Neural progenitor cell (in vitro differentiated cells): ENCODE data around the gene IL26. TPM values are rescaled to one million over a fixed set of nuclear protein-coding genes. Genes with fewer than 3 reads are reported as not detected.

Source experiments
- DNase-seq: peaks from one replicate; pipeline ENCODE4 v3.0.0-alpha.2; 2016; ENCODE audit warnings: low spot score
- H2AFZ ChIP-seq: fragments of 200-600 bp; sonication (generic); replicated peaks from 2 replicates; pipeline ENCODE4 v1.6.1; 2016; ENCODE audit warnings: antibody characterized with exemption
- H3F3A ChIP-seq: fragments of 200-600 bp; sonication (generic); 2 replicates; pipeline ENCODE4 v1.6.1; 2016; ENCODE audit warnings: antibody characterized with exemption, low read depth
- H3K27ac ChIP-seq: fragments of 200-600 bp; sonication (generic); 2 replicates; pipeline ENCODE4 v1.5.1; 2016; ENCODE audit warnings: mild to moderate bottlenecking
- H3K27me3 ChIP-seq: fragments of 200-600 bp; sonication (generic); 2 replicates; pipeline ENCODE4 v1.6.1; 2016; ENCODE audit warnings: mild to moderate bottlenecking, moderate library complexity
- H3K36me3 ChIP-seq: fragments of 200-600 bp; sonication (generic); 2 replicates; pipeline ENCODE4 v1.5.1; 2016
- H3K4me1 ChIP-seq: fragments of 200-600 bp; sonication (generic); 2 replicates; pipeline ENCODE4 v1.6.1; 2016; ENCODE audit warnings: mixed run types
- H3K4me2 ChIP-seq: fragments of 200-600 bp; sonication (generic); 2 replicates; pipeline ENCODE4 v1.6.1; 2016
- H3K4me3 ChIP-seq: fragments of 200-600 bp; sonication (generic); 2 replicates; pipeline ENCODE4 v1.5.1; 2016
- H3K79me2 ChIP-seq: fragments of 200-600 bp; sonication (generic); 2 replicates; pipeline ENCODE4 v1.6.1; 2016; ENCODE audit warnings: low read depth
- H3K9ac ChIP-seq: fragments of 200-600 bp; sonication (generic); 2 replicates; pipeline ENCODE4 v1.6.1; 2016
- H3K9me3 ChIP-seq: fragments of 200-600 bp; sonication (generic); 2 replicates; pipeline ENCODE4 v1.5.1; 2016; ENCODE audit warnings: low read depth
- H4K20me1 ChIP-seq: fragments of 200-600 bp; sonication (generic); 2 replicates; pipeline ENCODE4 v1.6.1; 2016; ENCODE audit warnings: low read depth
- H3K27ac Mint-ChIP-seq: 3 replicates; pipeline ENCODE4 v1.8.0; 2021; ENCODE audit warnings: mixed read lengths
- H3K27me3 Mint-ChIP-seq: 2 replicates; pipeline ENCODE4 v1.8.0; 2022; ENCODE audit warnings: low read depth, mild to moderate bottlenecking, inconsistent platforms, moderate library complexity, mixed read lengths; ENCODE audit not compliant: insufficient read depth
- H3K36me3 Mint-ChIP-seq: 3 replicates; pipeline ENCODE4 v1.8.0; 2021; ENCODE audit warnings: mixed read lengths
- H3K4me1 Mint-ChIP-seq: 3 replicates; pipeline ENCODE4 v1.8.0; 2021; ENCODE audit warnings: mixed read lengths
- H3K4me3 Mint-ChIP-seq: 3 replicates; pipeline ENCODE4 v1.8.0; 2021; ENCODE audit warnings: mild to moderate bottlenecking, moderate library complexity, mixed read lengths
- H3K9me3 Mint-ChIP-seq: 3 replicates; pipeline ENCODE4 v1.8.0; 2020; ENCODE audit warnings: mixed read lengths
- CTCF ChIP-seq: fragments of 200-600 bp; sonication (generic); IDR thresholded peaks from 2 replicates; pipeline ENCODE4 v1.5.1; 2017; ENCODE audit warnings: antibody characterized with exemption, mild to moderate bottlenecking
- EZH2 ChIP-seq: fragments of 200-600 bp; sonication (generic); IDR thresholded peaks from 2 replicates; pipeline ENCODE4 v1.6.1; 2017; ENCODE audit warnings: antibody characterized with exemption, mild to moderate bottlenecking, moderate library complexity
- EZH2phosphoT487 ChIP-seq: fragments of 200-600 bp; sonication (generic); IDR thresholded peaks from 2 replicates; pipeline ENCODE4 v1.6.1; 2017; ENCODE audit warnings: antibody characterized with exemption
- total RNA-seq: library from RNA; depleted of rRNA; stranded (reverse); fragments of >200 nt; gene quantifications from 2 replicates; pipeline ENCODE4 v1.2.3, GENCODE V29; 2015; ENCODE audit warnings: low replicate concordance

Gene IL26
- total RNA-seq, 1 donor from 2014 or later = not detected

GRCh38 chr12:68259318-68259940 lies 33.8 kb upstream of the IL26 start:
- no peak for DNase-seq
- TF ChIP-seq CTCF = no peak
- TF ChIP-seq EZH2phosphoT487 = no peak
- TF ChIP-seq EZH2 = no peak
- H3K9ac ChIP-seq = no peak overlapping the region
- H3K4me3 Mint-ChIP-seq = no peak overlapping the region
- H3K36me3 Mint-ChIP-seq = no peaks in the 10 kb centered on the region
- H4K20me1 ChIP-seq = no peaks in the 10 kb centered on the region
- H3K4me1 ChIP-seq = no peaks in the 10 kb centered on the region
- no peaks in the 10 kb centered on the region for H3K27me3 Mint-ChIP-seq
- no peaks in the 10 kb centered on the region for H3K79me2 ChIP-seq
- H3K9me3 Mint-ChIP-seq = no peaks in the 10 kb centered on the region
- H3K4me2 ChIP-seq = no peak overlapping the region
- no peaks in the 10 kb centered on the region for H3K9me3 ChIP-seq
- H3K4me3 ChIP-seq = no peak overlapping the region
- H3K36me3 ChIP-seq = no peaks in the 10 kb centered on the region
- no peak overlapping the region for H3K27ac ChIP-seq
- no peaks in the 10 kb centered on the region for H3F3A ChIP-seq
- no peak overlapping the region for H3K27ac Mint-ChIP-seq
- H3K4me1 Mint-ChIP-seq = peaks cover 4% of the 10 kb centered on the region
- H3K27me3 ChIP-seq = no peaks in the 10 kb centered on the region
- H2AFZ ChIP-seq = no peak overlapping the region

- Histone ChIP-seq H3K36me3 (no peaks in the 10 kb centered on the region), H2AFZ (no peak within 1 kb of the TSS), H3K9me3 (no peaks in the 10 kb centered on the region), H3K27me3 (peaks cover 9% of the 10 kb centered on the region), H4K20me1 (no peaks in the 10 kb centered on the region), H3K4me3 (no peak within 1 kb of the TSS), H3F3A (peaks cover 6% of the 10 kb centered on the region), H3K9ac (no peak within 1 kb of the TSS), H3K4me1 (peaks cover 13% of the 10 kb centered on the region), H3K4me2 (no peak within 1 kb of the TSS), H3K27ac (no peak within 1 kb of the TSS), H3K79me2 (no peaks in the 10 kb centered on the region)
- peaks cover 9% of the 10 kb centered on the region for H3K4me1 Mint-ChIP-seq
- no peak for DNase-seq
- H3K9me3 Mint-ChIP-seq = peaks cover under 1% of the 10 kb centered on the region
- H3K27ac Mint-ChIP-seq = no peak within 1 kb of the TSS
- TF ChIP-seq CTCF (no peak), EZH2 (no peak), EZH2phosphoT487 (no peak)
- H3K4me3 Mint-ChIP-seq = no peak within 1 kb of the TSS
- H3K36me3 Mint-ChIP-seq = no peaks in the 10 kb centered on the region
- no peaks in the 10 kb centered on the region for H3K27me3 Mint-ChIP-seq
These were observed 27.9 kb upstream of the IL26 start, which contains the start of gene IL22 for GRCh38 chr12:68253504-68253903. IL22 (minus strand) TSS chr12:68253604; CDS start chr12:68253448, 156 bp downstream.

- Mint-ChIP-seq H3K4me3 (no peak overlapping the region), H3K4me1 (peaks cover 9% of the 10 kb centered on the region), H3K27ac (no peak overlapping the region), H3K9me3 (peaks cover 7% of the 10 kb centered on the region), H3K27me3 (no peaks in the 10 kb centered on the region), H3K36me3 (no peaks in the 10 kb centered on the region)
- H3K36me3 ChIP-seq = no peaks in the 10 kb centered on the region
- H4K20me1 ChIP-seq = no peaks in the 10 kb centered on the region
- no peaks in the 10 kb centered on the region for H3K9me3 ChIP-seq
- H3K9ac ChIP-seq = no peak overlapping the region
- H3K27ac ChIP-seq = no peak overlapping the region
- no peak overlapping the region for H3K4me2 ChIP-seq
- H3F3A ChIP-seq = peaks cover 6% of the 10 kb centered on the region
- H3K4me3 ChIP-seq = no peak overlapping the region
- no peaks in the 10 kb centered on the region for H3K79me2 ChIP-seq
- peaks cover 13% of the 10 kb centered on the region for H3K4me1 ChIP-seq
- TF ChIP-seq CTCF (no peak), EZH2phosphoT487 (no peak), EZH2 (no peak)
- H3K27me3 ChIP-seq = peaks cover 9% of the 10 kb centered on the region
- no peak for DNase-seq
- no peak overlapping the region for H2AFZ ChIP-seq
These were observed 26.5 kb upstream of the IL26 start for GRCh38 chr12:68252077-68252476.
